ENCODE results near the gene PPIF. TPM values are rescaled to one million over a fixed set of nuclear protein-coding genes. Genes with fewer than 3 reads are reported as not detected.

PPIF gene
- total and polyA plus RNA-seq, 7 donors: 26.4 to 74.9 (median 48.5) TPM

DNA sequence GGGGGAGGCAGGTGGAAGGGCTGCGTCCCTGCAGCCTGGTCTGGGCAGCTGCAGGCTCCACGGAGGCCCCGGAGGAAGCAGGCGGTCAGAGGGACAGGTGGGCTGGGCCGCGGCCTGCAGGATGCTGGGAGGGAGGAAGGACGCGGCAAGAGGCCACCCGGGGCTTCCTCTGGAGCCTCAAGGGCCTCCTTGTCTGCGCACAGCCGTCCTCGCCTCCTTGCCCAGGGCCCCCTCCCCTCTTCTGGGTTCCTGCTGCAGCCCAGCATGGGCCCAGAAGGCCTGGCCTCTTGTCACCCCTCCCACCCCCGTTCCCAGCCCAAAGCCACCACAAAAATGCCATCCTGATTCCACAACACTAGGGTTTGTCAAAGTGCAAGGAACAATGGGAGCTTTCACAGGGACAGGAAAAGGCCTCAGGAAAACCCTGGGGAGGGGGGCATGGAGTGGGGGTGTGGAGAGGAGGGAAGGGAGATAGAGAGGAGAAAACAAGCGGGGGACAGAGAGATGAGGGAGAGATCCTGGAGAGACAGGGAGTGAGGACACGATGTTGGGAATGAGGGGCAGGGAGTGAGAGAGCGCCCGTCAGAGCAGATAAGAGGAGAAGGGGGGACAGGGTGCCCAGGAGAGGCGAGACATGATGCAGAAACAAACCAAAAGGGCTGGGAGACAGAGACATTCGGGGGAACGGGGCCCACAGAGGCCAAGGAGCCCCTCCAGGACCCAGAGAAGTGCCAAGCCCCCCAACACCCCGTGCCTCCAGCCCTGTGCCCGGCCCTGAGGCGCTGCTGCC lies 56.4 kb downstream of the PPIF start:
- H3K4me1 ChIP-seq: no peaks in the 10 kb centered on the region
- intact Hi-C loops (cut with DNase I): no loop called here
- peak in 1 of 4 donors; percentile 32 for TF ChIP-seq POLR2AphosphoS5 (IDR thresholded peaks at IDR 0.05)
- no peak for TF ChIP-seq POLR2A (IDR thresholded peaks at IDR 0.05)
- H3K4me3 ChIP-seq: peak overlapping the region in 2 of 4 donors; percentile 4 to 8
- DNase-seq: peak; percentile 82
- H3K36me3 ChIP-seq: no peaks in the 10 kb centered on the region
- H3K9me3 ChIP-seq: no peaks in the 10 kb centered on the region
- no peak overlapping the region for H3K27ac ChIP-seq
- H3K27me3 ChIP-seq: no peaks in the 10 kb centered on the region
- 50 to 67% methylated on average over 23 of the region's 23 CpGs for WGBS, 2 donors

- WGBS, 2 donors: 14 to 22% methylated on average over 6 to 7 of the region's 7 CpGs
- TF ChIP-seq POLR2AphosphoS5 (IDR thresholded peaks at IDR 0.05): peak; percentile 14 to 40 (median 38)
- TF ChIP-seq EP300 (IDR thresholded peaks at IDR 0.05): no peak
- Histone ChIP-seq H3K36me3 (no peaks in the 10 kb centered on the region), H3K27me3 (no peaks in the 10 kb centered on the region), H3K9me3 (no peaks in the 10 kb centered on the region), H3K4me3 (peak overlapping the region in 2 of 4 donors; percentile 4 to 8), H3K27ac (no peak overlapping the region), H3K4me1 (no peaks in the 10 kb centered on the region)
- peak; percentile 95 for DNase-seq
- intact Hi-C loops (cut with DNase I): no loop called here
Observed at GRCh38 chr10:79404231-79404609, 57.0 kb downstream of the PPIF start.

- intact Hi-C loops (cut with DNase I): no loop called here
- Histone ChIP-seq H3K4me3 (no peak overlapping the region), H3K4me1 (no peaks in the 10 kb centered on the region), H3K36me3 (no peaks in the 10 kb centered on the region), H3K9me3 (no peaks in the 10 kb centered on the region), H3K27ac (no peak overlapping the region), H3K27me3 (no peaks in the 10 kb centered on the region)
- TF ChIP-seq POLR2AphosphoS5 (IDR thresholded peaks at IDR 0.05) (no peak), POLR2A (IDR thresholded peaks at IDR 0.05) (no peak)
- TF ChIP-seq, protein P1, sequence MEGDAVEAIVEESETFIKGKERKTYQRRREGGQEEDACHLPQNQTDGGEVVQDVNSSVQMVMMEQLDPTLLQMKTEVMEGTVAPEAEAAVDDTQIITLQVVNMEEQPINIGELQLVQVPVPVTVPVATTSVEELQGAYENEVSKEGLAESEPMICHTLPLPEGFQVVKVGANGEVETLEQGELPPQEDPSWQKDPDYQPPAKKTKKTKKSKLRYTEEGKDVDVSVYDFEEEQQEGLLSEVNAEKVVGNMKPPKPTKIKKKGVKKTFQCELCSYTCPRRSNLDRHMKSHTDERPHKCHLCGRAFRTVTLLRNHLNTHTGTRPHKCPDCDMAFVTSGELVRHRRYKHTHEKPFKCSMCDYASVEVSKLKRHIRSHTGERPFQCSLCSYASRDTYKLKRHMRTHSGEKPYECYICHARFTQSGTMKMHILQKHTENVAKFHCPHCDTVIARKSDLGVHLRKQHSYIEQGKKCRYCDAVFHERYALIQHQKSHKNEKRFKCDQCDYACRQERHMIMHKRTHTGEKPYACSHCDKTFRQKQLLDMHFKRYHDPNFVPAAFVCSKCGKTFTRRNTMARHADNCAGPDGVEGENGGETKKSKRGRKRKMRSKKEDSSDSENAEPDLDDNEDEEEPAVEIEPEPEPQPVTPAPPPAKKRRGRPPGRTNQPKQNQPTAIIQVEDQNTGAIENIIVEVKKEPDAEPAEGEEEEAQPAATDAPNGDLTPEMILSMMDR (IDR thresholded peaks at IDR 0.05): no peak
- no peak for DNase-seq
- WGBS, 2 donors: 70 to 74% methylated on average over 5 of the region's 5 CpGs
Observed at GRCh38 chr10:79404690-79405131, 57.4 kb downstream of the PPIF start.

Other genes with a start within 250 kb of the PPIF start
- 100 to 1,000 TPM in 3 of 4 donors, 10 to 100 TPM in 1; 82.6 to 141 (median 121) TPM for gene ZCCHC24, start 98.2 kb downstream of the PPIF start, total RNA-seq
- 10 to 100 TPM in 2 of 3 donors, 1 to 10 TPM in 1; 7.6 to 31.2 (median 21.1) TPM for gene ZCCHC24, start 98.2 kb downstream of the PPIF start, polyA plus RNA-seq
- under 1 TPM; under 0.01 to 0.55 (median 0.15) TPM for gene EIF5AL1, start 165.1 kb downstream of the PPIF start, total RNA-seq
- gene EIF5AL1, start 165.1 kb downstream of the PPIF start, polyA plus RNA-seq: under 1 TPM; under 0.01 to 0.63 (median 0.46) TPM
- not detected for gene SFTPA2, start 212.9 kb downstream of the PPIF start, total RNA-seq
- 1 to 10 TPM; 1.4 to 6.0 (median 5.3) TPM for gene SFTPA2, start 212.9 kb downstream of the PPIF start, polyA plus RNA-seq